ENCODE results near the gene CDK9. TPM values are rescaled to one million over a fixed set of nuclear protein-coding genes. Genes with fewer than 3 reads are reported as not detected.

CDK9 gene
- polyA plus RNA-seq, 1 donor (not counting 4 experiments of a cell fraction or from before 2014, with no cell fraction given): 47.8 TPM

- H3K79me2 ChIP-seq (ENCODE audit: control insufficient read depth, insufficient read depth, low read length): no peaks in the 10 kb centered on the region
- FAIRE-seq: no peak
- H3K9me1 ChIP-seq (ENCODE audit: control insufficient read depth, extremely low read depth, insufficient read depth, low read length): no peaks in the 10 kb centered on the region
- H3K9ac ChIP-seq (ENCODE audit: control insufficient read depth, extremely low read depth, insufficient read depth, low read length): no peak overlapping the region
- no peak for TF ChIP-seq EZH2 (IDR thresholded peaks at IDR 0.05; ENCODE audit: low read length)
- no peak for TF ChIP-seq CTCF (optimal IDR thresholded peaks at IDR 0.05 in 1 of 3, IDR thresholded peaks at IDR 0.05 in 1 of 3, conservative IDR thresholded peaks at IDR 0.05 in 1 of 3; ENCODE audit: extremely low read depth in 1 of 3, insufficient read depth in 2 of 3, low read length in 3 of 3)
- H3K4me3 ChIP-seq (ENCODE audit: control insufficient read depth in 2 of 3, extremely low read depth in 1 of 3, insufficient read depth in 2 of 3, low read depth in 1 of 3, low read length in 3 of 3): no peak overlapping the region
- no peak overlapping the region for H2AFZ ChIP-seq (ENCODE audit: control insufficient read depth, low read length)
- dilution Hi-C loops (cut with MboI; ENCODE audit: extremely low pct_ligation_motif_present, low sequenced_read_pairs): no loop called here
- no peaks in the 10 kb centered on the region for H3K4me1 ChIP-seq (ENCODE audit: control insufficient read depth, extremely low read depth, insufficient read depth, low read length)
- H3K27ac ChIP-seq (ENCODE audit: control insufficient read depth, insufficient read depth, low read length): no peak overlapping the region
- peaks cover 17 to 18% of the 10 kb centered on the region in 2 experiments for H3K36me3 ChIP-seq (ENCODE audit: control insufficient read depth in 2 of 2, extremely low read depth in 1 of 2, insufficient read depth in 2 of 2, low read length in 2 of 2)
- no peaks in the 10 kb centered on the region for H4K20me1 ChIP-seq (ENCODE audit: control insufficient read depth, extremely low read depth, insufficient read depth, low read length)
- H3K27me3 ChIP-seq (ENCODE audit: control insufficient read depth, extremely low read depth, insufficient read depth, low read length): no peaks in the 10 kb centered on the region
- H3K4me2 ChIP-seq (ENCODE audit: control insufficient read depth, extremely low read depth, insufficient read depth, low read depth, low read length): no peak overlapping the region
- H3K9me3 ChIP-seq (ENCODE audit: control insufficient read depth, low read depth, low read length): no peaks in the 10 kb centered on the region
- DNase-seq (ENCODE audit: low read depth, low spot score): no peak
These were observed 32.1 kb downstream of the CDK9 start for GRCh38 chr9:127817881-127818434.

- H3K36me3 ChIP-seq (ENCODE audit: control insufficient read depth in 2 of 2, extremely low read depth in 1 of 2, insufficient read depth in 2 of 2, low read length in 2 of 2): peaks cover 11 to 17% of the 10 kb centered on the region in 2 experiments
- no peak overlapping the region for H3K4me2 ChIP-seq (ENCODE audit: control insufficient read depth, extremely low read depth, insufficient read depth, low read depth, low read length)
- H3K79me2 ChIP-seq (ENCODE audit: control insufficient read depth, insufficient read depth, low read length): no peaks in the 10 kb centered on the region
- no peaks in the 10 kb centered on the region for H3K9me3 ChIP-seq (ENCODE audit: control insufficient read depth, low read depth, low read length)
- H3K9me1 ChIP-seq (ENCODE audit: control insufficient read depth, extremely low read depth, insufficient read depth, low read length): no peaks in the 10 kb centered on the region
- DNase-seq (ENCODE audit: low read depth, low spot score) (no peak), FAIRE-seq (no peak)
- H3K27ac ChIP-seq (ENCODE audit: control insufficient read depth, insufficient read depth, low read length): no peak overlapping the region
- H3K9ac ChIP-seq (ENCODE audit: control insufficient read depth, extremely low read depth, insufficient read depth, low read length): no peak overlapping the region
- no peaks in the 10 kb centered on the region for H3K4me1 ChIP-seq (ENCODE audit: control insufficient read depth, extremely low read depth, insufficient read depth, low read length)
- H4K20me1 ChIP-seq (ENCODE audit: control insufficient read depth, extremely low read depth, insufficient read depth, low read length): no peaks in the 10 kb centered on the region
- TF ChIP-seq EZH2 (IDR thresholded peaks at IDR 0.05; ENCODE audit: low read length): no peak
- TF ChIP-seq CTCF (optimal IDR thresholded peaks at IDR 0.05 in 1 of 3, IDR thresholded peaks at IDR 0.05 in 1 of 3, conservative IDR thresholded peaks at IDR 0.05 in 1 of 3; ENCODE audit: extremely low read depth in 1 of 3, insufficient read depth in 2 of 3, low read length in 3 of 3): no peak
- no peak overlapping the region for H3K4me3 ChIP-seq (ENCODE audit: control insufficient read depth in 2 of 3, extremely low read depth in 1 of 3, insufficient read depth in 2 of 3, low read depth in 1 of 3, low read length in 3 of 3)
- no peaks in the 10 kb centered on the region for H3K27me3 ChIP-seq (ENCODE audit: control insufficient read depth, extremely low read depth, insufficient read depth, low read length)
- dilution Hi-C loops (cut with MboI; ENCODE audit: extremely low pct_ligation_motif_present, low sequenced_read_pairs): no loop called here
- H2AFZ ChIP-seq (ENCODE audit: control insufficient read depth, low read length): no peak overlapping the region
These were observed 32.7 kb downstream of the CDK9 start for GRCh38 chr9:127818574-127818973.
